ENCODE measurements around the gene PPP1CC.

PPP1CC gene

GRCh38 chr12:110720516-110720915 lies 22.2 kb downstream of the PPP1CC start:
- DNase-seq = no peak

GRCh38 chr12:110718222-110718908 lies 24.3 kb downstream of the PPP1CC start:
- DNase-seq = no peak

DNA sequence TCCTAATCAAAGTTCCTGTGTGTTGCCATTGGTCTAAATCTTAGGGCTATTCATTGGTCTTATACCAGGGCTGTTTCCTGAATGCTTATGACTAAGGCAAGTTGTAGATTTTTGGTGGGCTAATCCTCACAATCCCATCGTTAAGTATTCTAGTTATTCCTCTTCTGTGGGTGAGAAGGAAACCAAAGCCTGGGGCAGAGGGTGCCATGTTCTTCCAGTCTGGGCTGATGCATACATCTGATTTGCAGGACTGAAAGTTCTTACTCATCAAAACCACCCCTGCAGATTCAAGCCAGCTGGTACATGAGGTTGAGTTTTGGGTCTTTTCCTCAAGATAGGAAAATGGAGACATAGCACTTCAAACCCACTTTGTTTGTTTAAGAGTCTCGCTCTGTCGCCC lies 25.7 kb downstream of the PPP1CC start:
- no peak for DNase-seq

DNA sequence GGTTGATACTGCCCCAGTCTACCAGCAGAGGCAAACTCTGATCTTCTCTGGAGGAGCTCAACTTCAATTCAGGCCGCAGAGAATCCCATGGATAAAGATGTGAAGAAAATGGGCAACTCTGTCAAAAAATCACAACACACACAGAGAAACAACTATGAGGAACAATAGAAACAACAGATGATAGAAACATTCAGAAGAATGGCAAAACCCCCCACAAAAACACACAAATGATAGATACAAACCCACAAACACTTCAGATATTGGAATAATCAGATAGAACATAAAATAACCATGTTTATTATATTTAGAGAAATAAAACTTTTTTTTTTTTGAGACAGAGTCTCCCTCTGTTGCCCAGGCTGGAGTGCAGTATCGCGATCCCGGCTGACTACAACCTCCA lies 33.8 kb downstream of the PPP1CC start:
- no peak for DNase-seq

GRCh38 chr12:110705309-110705708 lies 37.4 kb downstream of the PPP1CC start:
- DNase-seq = no peak

DNA sequence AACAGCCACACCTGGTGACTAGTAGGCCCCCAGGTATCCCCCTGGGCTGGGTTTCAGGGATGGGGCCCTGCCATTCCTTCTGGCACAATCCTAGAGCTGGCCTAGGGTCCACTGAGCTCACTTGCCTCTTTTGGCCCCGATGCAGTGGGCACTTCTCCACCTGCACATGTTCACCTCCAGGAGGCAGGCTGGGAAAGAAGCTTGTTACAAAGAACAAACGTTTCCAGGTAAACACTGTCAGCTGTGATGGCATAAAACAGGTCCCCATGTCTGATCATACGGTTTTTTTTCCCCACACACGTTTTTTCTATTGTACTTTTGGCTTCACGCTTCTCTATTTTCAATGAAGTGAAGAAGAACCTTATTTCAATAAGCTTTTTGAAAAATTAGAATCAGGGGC lies 37.9 kb downstream of the PPP1CC start:
- no peak for DNase-seq

DNA sequence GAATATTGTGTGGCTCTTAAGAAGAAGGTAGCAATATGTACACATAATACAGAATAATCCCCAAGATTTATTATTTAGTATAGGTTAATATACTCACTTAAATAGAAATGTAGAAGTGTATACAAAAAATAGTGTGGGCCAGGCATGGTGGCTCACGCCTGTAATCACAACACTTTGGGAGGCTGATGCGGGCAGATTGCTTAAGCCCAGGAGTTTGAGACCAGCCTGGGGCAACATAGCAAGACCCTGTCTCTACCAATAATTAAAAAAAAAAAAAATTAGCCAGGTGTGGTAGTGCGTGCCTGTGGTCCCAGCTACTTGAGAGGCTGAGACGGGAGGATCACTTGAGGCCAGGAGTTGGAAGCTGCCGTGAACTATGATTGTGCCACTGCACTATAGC lies 38.5 kb downstream of the PPP1CC start:
- no peak for DNase-seq

DNA sequence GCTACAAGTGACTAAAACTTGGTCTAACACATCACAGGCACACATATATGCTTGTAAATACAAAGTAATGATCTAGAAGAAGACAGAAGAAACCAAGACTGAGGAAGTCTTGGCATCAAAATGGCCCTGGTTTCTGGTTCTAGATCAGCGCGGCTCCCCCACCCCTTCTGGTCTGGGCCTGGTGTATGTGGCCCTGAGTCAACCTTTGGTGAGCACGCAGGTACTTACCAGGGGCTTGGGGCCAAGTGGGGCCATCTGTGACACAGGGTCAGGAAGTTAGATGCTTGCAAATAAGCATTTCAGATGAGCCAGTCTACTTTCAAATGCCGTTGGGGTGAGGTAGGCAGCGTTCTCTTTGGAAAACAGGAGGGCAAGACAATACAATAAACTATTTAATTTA lies 40.6 kb downstream of the PPP1CC start:
- DNase-seq = no peak

GRCh38 chr12:110699591-110700445 lies 42.9 kb downstream of the PPP1CC start:
- no peak for DNase-seq

GRCh38 chr12:110698171-110698902 lies 44.4 kb downstream of the PPP1CC start:
- peak; percentile 73 for DNase-seq

GRCh38 chr12:110697236-110697635 lies 45.5 kb downstream of the PPP1CC start:
- no peak for DNase-seq

- no peak for DNase-seq
These were observed 46.4 kb downstream of the PPP1CC start for GRCh38 chr12:110696283-110696682.

DNA sequence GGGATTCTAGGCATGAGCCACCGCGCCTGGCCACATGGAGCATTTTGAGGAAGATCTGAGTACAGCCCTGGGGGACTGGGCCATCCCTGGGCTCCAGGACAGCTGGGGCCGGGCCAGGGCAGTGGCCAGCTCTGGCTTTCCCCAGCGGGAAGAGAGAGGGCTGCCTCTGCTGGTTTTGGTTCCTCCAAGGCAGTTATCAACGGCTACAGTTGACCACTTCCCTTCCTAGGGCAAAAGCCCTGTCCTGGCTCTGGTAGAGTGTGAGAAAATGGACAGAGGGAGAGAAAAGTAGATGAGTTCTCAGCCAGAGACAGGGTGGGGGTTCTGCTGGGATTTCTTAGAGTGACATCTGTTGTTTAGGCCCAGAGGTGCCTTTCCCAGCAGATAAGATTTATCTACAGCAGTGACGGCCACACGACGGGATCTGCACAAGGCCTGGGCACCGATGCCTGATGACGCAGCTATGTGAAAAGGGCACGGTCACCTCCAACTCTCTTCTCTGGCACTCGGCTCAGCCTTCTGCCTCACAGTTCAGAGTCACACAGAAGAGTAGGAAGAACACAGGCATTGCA lies 48.3 kb downstream of the PPP1CC start:
- DNase-seq = no peak

DNA sequence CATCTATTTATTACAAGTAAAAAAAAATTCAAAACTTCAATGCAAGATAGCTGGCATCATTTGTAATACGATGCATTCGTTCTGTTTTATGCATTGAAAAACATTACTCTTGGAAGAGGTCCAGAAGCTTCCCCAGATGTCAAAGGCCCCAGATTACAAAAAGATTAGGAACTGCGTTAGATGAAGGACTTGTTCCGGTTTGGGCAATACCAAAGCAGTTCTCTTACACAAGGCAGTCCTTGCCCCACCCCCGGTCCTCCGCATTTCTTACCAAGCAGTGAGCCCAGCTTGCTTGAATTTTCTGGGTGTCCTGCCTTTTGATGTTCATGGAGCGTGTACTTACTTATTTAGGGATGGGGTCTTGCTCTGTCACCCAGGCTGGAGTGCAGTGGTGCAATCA lies 49.0 kb downstream of the PPP1CC start:
- DNase-seq = no peak

GRCh38 chr12:110690127-110690430 lies 52.6 kb downstream of the PPP1CC start:
- no peak for DNase-seq

DNA sequence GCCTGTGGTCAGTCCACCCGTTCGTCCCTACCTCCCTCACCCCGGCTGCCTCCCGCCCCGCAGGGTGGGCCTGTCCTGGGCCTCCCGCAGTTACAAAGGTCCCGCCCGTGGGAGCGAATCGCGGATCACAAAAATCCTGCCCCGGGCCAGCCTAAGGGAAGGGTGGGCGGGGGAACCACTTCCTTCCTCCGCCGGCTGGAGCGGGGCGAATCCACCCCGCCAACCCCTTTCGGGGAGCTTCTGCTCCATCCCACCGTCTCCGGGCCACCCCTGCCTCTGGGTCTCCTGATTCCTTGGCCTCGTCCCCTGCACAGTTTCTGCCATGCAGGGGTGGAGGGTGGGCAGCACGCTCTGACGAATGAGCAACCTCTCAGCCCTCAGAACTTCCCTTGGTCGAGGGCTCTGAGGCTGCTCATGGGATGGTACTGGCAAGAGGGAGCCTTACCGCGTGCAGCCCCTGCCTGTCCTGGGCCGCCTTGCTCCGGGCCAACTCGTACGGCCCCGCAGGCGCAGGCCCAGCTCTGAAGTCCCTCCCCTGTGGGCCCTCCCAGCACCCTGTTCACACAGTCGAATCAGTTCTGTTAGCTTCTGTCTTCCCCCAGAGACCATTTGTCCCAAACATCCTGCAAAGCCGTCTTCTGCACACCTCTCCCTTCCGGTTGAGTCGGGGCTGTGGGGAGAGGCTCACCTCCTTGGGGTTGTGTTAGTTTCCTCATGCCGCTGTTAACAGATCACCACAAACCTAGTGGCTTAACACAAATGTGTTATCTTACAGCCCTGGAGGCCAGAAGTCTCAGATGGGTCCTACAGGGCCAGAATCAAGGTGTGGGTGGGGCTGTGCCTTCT lies 53.2 kb downstream of the PPP1CC start:
- DNase-seq = peak; percentile 40

- DNase-seq = no peak
These were observed 54.0 kb downstream of the PPP1CC start, which contains the start of gene HVCN1 for GRCh38 chr12:110688446-110689280. HVCN1 (minus strand) TSS chr12:110689115; CDS start chr12:110683245, 5,870 bp downstream.

GRCh38 chr12:110687396-110688169 lies 55.1 kb downstream of the PPP1CC start:
- no peak for DNase-seq

DNA sequence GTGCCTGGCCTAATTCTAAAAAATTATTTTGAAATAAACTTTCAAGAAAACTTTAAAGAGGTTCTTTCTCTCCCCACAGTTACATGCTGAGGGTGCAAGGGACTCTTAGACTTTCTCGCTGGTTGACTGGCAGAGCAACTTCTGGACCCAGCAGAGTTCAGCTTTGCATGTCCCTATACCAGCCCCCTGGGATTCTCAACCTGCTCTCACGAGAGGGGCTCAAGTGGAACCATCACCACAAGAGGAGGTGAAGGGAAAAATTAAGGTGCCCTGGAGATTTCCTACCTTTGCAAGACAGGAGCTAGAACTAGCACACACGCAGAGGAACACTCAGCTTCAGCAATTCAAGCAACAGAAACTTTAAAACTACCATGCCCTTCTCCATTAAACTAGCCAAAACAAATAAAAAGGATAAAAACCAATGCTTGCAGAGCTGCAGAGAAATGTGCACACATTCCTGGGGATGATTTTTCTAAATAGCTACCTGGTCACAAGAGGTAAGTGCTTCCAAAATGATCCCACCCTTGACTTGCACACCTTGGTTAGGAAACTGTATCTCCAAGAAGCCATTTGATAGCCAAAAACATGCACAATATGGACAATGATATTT lies 56.3 kb downstream of the PPP1CC start:
- no peak for DNase-seq

DNA sequence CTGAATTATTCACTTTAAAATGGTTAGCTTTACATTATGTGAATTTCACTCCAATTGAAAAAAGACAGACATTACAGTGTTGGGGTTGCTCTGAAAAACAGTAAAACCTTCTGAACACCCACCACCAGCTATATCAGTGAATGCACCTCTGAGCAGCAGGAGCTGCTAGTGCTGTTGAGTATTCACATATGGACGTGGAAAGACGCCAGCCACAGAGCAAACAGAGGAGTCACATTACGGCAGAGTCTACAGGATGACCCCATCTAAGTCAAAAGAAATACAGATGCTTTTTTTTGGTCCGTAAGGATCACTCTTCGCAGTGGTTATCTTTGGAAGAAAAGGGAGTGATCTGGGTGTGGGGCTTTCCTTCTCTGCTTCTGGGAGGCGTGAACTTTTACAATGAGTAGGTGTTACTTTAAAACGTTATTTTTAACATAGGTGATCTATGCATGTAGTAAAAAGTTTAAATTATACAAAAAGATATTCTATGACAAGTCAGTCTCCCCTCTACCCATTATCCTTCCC lies 58.3 kb downstream of the PPP1CC start:
- no peak for DNase-seq

All from activated CD8-positive, alpha-beta memory T cell treated with anti-CD3 and anti-CD28 coated beads, Interleukin-2, amount 50 U/mL, for 4 hours (primary cell).